GM12892 (cell line): ENCODE measurements around the gene DCLK2.

Experiments used
- DNase-seq: peaks from one replicate; pipeline ENCODE4 v3.0.0; 2011; ENCODE audit not compliant: insufficient read length
- FAIRE-seq: peaks from 2 replicates; lab custom pipeline; 2011; peaks lifted over from hg19 to GRCh38; lab: Jason Lieb, UNC
- POLR2A ChIP-seq: IDR thresholded peaks from 2 replicates; pipeline ENCODE4 v1.6.1; 2011; ENCODE audit warnings: low read depth, low read length, control low read depth
- POLR2AphosphoS5 ChIP-seq: IDR thresholded peaks from 2 replicates; pipeline ENCODE4 v1.6.1; 2011; ENCODE audit warnings: low read depth, low read length, control low read depth
- TAF1 ChIP-seq: IDR thresholded peaks from 2 replicates; pipeline ENCODE4 v1.6.1; 2011; ENCODE audit warnings: low read depth, mild to moderate bottlenecking, control low read depth, low read length, borderline replicate concordance

Gene DCLK2

GRCh38 chr4:150104404-150105027 is 26.3 kb downstream of the DCLK2 start:
- TF ChIP-seq TAF1 (no peak), POLR2AphosphoS5 (no peak), POLR2A (no peak)
- no peak for DNase-seq
- FAIRE-seq = no peak

DNA sequence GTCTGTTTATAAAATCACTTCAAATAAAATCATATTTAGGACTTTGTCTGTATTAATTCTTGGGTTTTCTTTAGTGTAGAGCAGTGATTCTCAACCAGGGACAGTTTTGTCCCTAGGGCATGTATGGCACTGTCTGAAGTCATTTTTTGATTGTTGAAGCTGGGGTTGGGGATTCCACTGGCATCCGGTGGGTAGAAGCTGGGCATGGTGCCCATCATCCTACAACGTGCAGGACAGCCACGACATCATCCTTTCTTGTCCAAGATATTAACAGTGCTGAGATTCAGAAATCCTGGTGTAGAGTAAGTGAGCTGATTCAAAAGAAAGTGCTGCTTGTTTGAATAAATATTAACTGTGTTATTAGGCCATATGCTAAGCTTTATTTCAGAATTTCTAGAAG is 28.6 kb downstream of the DCLK2 start:
- FAIRE-seq (no peak), DNase-seq (no peak)
- TF ChIP-seq POLR2A = no peak
- no peak for TF ChIP-seq TAF1
- no peak for TF ChIP-seq POLR2AphosphoS5

- DNase-seq = no peak
- FAIRE-seq = no peak
- TF ChIP-seq POLR2A (no peak), POLR2AphosphoS5 (no peak)
These were observed 30.4 kb downstream of the DCLK2 start for GRCh38 chr4:150108691-150109090.

GRCh38 chr4:150114641-150115040 is 36.4 kb downstream of the DCLK2 start:
- TF ChIP-seq TAF1 = no peak
- TF ChIP-seq POLR2A = no peak
- TF ChIP-seq POLR2AphosphoS5 = no peak
- DNase-seq (no peak), FAIRE-seq (no peak)

DNA sequence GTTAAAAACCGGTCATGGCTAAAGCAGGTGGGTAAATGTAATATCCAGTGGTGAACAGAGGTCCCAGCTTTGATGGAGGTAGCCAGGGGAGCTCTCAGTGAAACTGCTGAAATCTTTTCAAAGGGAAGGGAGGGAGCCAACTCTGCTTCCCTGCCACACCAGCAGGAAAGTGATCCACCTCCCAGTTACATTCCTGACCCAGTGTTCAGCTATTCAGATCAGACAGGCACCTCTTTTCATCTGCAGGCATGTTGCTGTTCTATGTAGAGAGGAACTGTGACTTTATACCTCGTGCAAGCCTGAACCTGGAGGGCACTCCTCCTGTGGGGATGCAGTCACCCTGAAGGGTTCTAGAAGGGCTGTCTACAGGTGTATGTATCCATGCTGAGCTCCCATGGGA is 37.6 kb downstream of the DCLK2 start:
- FAIRE-seq (no peak), DNase-seq (no peak)

GRCh38 chr4:150116506-150116905 is 38.3 kb downstream of the DCLK2 start:
- FAIRE-seq = no peak
- DNase-seq = no peak
- no peak for TF ChIP-seq TAF1
- no peak for TF ChIP-seq POLR2AphosphoS5
- TF ChIP-seq POLR2A = no peak

More for the DNA sequence above, 37.6 kb downstream of the DCLK2 start:
- no peak for TF ChIP-seq POLR2A
- TF ChIP-seq TAF1 = no peak
- TF ChIP-seq POLR2AphosphoS5 = no peak

DNA sequence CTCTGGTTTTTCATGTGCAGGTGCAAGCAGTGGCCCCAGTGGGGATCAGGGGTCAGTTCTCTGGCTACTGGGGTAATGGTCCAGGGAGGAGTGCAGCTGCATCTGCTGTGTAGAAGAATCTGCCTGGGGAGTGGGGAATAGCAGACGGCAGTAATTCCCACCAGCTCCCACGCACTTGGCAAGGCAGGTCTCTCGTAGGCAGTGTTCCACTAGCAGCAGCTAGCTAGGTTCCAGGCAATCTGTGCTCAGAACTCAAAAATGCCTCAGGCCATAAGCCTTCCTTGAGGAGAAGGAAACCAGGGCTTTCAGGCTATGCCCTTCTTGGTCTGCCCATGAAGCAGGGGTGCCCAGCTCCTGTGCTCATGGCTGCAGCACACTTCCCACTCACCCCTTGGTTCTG is 38.8 kb downstream of the DCLK2 start:
- no peak for TF ChIP-seq TAF1
- TF ChIP-seq POLR2A = no peak
- TF ChIP-seq POLR2AphosphoS5 = no peak
- FAIRE-seq (no peak), DNase-seq (no peak)

DNA sequence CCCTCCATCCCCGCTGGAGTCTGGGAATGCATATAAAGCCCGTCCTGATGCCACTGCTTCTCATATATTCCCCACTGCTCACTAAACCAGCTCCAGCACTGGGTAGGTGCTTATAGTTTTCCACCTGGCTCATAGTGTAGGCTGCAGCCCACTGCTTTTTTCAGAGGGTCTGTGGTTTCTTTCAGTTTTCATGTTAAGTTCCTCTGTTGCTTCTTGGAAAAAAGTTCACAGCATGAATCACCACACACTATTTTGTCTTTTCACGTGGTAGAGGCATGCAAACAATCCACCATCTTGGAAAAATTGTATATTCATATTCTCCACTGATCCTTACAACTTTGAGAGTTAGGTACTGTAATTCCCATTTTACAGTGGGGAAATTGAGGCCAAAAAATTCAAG is 39.4 kb downstream of the DCLK2 start:
- FAIRE-seq = no peak
- TF ChIP-seq POLR2AphosphoS5 = no peak
- TF ChIP-seq TAF1 = no peak
- no peak for TF ChIP-seq POLR2A

DNA sequence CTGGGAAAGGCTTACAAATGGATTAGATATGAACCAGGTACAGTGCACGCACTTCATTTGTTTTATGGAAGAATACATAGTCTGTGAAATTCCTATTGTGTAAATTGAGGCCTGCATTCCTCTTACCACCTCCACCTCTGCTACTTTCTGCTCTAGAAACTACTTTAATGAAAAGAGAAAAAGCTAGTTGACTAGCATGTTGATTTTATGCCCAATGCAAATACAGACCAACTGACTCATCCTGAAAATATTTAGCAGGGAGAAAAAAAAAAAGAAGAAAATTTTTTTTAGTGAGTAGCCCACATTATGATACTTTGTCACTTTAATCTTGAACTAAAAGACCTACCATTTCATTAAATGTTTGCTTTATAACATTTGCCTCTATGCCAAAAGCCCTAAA is 41.2 kb downstream of the DCLK2 start:
- no peak for TF ChIP-seq POLR2AphosphoS5
- no peak for DNase-seq
- no peak for FAIRE-seq

More for the DNA sequence above, 39.4 kb downstream of the DCLK2 start:
- no peak for DNase-seq

GRCh38 chr4:150123087-150123486 is 44.8 kb downstream of the DCLK2 start:
- FAIRE-seq (no peak), DNase-seq (no peak)
- no peak for TF ChIP-seq POLR2A
- no peak for TF ChIP-seq POLR2AphosphoS5
- TF ChIP-seq TAF1 = no peak

GRCh38 chr4:150123796-150124677 is 45.8 kb downstream of the DCLK2 start:
- TF ChIP-seq TAF1 (no peak), POLR2A (no peak), POLR2AphosphoS5 (no peak)
- FAIRE-seq (no peak), DNase-seq (no peak)
